HL-60 (cell line): ENCODE results near the gene BICDL2.

Source experiments
- GABPA ChIP-seq: IDR thresholded peaks from 2 replicates; pipeline ENCODE4 v1.6.1; 2012; ENCODE audit warnings: low read depth
- POLR2AphosphoS5 ChIP-seq: IDR thresholded peaks from 2 replicates; pipeline ENCODE4 v1.6.1; 2012; ENCODE audit warnings: low read depth
- SPI1 ChIP-seq: IDR thresholded peaks from 2 replicates; pipeline ENCODE4 v1.6.1; 2012; ENCODE audit warnings: low read depth, mild to moderate bottlenecking, borderline replicate concordance
- TF ChIP-seq, protein P1 (sequence below): IDR thresholded peaks from one replicate; pipeline ENCODE4 v1.5.1; 2011; ENCODE audit warnings: low read length, control low read depth, inconsistent platforms; ENCODE audit not compliant: insufficient read depth
- TF ChIP-seq, protein P2 (sequence below): IDR thresholded peaks from 2 replicates; pipeline ENCODE4 v1.6.1; 2012; ENCODE audit warnings: low read depth; ENCODE audit not compliant: insufficient replicate concordance

DNA sequence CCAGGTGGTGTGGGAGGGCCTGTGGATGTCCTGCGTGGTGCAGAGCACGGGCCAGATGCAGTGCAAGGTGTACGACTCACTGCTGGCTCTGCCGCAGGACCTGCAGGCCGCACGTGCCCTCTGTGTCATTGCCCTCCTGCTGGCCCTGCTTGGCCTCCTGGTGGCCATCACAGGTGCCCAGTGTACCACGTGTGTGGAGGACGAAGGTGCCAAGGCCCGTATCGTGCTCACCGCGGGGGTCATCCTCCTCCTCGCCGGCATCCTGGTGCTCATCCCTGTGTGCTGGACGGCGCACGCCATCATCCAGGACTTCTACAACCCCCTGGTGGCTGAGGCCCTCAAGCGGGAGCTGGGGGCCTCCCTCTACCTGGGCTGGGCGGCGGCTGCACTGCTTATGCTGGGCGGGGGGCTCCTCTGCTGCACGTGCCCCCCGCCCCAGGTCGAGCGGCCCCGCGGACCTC, 23.2 kb downstream of the BICDL2 start:
- TF ChIP-seq, protein P1, sequence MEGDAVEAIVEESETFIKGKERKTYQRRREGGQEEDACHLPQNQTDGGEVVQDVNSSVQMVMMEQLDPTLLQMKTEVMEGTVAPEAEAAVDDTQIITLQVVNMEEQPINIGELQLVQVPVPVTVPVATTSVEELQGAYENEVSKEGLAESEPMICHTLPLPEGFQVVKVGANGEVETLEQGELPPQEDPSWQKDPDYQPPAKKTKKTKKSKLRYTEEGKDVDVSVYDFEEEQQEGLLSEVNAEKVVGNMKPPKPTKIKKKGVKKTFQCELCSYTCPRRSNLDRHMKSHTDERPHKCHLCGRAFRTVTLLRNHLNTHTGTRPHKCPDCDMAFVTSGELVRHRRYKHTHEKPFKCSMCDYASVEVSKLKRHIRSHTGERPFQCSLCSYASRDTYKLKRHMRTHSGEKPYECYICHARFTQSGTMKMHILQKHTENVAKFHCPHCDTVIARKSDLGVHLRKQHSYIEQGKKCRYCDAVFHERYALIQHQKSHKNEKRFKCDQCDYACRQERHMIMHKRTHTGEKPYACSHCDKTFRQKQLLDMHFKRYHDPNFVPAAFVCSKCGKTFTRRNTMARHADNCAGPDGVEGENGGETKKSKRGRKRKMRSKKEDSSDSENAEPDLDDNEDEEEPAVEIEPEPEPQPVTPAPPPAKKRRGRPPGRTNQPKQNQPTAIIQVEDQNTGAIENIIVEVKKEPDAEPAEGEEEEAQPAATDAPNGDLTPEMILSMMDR, result no peak
- TF ChIP-seq POLR2AphosphoS5 (no peak), GABPA (no peak), SPI1 (no peak)
- TF ChIP-seq, protein P2, sequence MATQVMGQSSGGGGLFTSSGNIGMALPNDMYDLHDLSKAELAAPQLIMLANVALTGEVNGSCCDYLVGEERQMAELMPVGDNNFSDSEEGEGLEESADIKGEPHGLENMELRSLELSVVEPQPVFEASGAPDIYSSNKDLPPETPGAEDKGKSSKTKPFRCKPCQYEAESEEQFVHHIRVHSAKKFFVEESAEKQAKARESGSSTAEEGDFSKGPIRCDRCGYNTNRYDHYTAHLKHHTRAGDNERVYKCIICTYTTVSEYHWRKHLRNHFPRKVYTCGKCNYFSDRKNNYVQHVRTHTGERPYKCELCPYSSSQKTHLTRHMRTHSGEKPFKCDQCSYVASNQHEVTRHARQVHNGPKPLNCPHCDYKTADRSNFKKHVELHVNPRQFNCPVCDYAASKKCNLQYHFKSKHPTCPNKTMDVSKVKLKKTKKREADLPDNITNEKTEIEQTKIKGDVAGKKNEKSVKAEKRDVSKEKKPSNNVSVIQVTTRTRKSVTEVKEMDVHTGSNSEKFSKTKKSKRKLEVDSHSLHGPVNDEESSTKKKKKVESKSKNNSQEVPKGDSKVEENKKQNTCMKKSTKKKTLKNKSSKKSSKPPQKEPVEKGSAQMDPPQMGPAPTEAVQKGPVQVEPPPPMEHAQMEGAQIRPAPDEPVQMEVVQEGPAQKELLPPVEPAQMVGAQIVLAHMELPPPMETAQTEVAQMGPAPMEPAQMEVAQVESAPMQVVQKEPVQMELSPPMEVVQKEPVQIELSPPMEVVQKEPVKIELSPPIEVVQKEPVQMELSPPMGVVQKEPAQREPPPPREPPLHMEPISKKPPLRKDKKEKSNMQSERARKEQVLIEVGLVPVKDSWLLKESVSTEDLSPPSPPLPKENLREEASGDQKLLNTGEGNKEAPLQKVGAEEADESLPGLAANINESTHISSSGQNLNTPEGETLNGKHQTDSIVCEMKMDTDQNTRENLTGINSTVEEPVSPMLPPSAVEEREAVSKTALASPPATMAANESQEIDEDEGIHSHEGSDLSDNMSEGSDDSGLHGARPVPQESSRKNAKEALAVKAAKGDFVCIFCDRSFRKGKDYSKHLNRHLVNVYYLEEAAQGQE, result no peak
